ENCODE data around the gene RNF113B.

RNF113B gene

GRCh38 chr13:98214008-98214643, 37.1 kb upstream of the RNF113B start:
- Histone ChIP-seq H2AFZ (ENCODE audit: low read length) (no peak overlapping the region), H3K79me2 (ENCODE audit: insufficient read depth, low read length) (no peaks in the 10 kb centered on the region)

GRCh38 chr13:98213354-98213753, 36.3 kb upstream of the RNF113B start:
- TF ChIP-seq CTCF (IDR thresholded peaks at IDR 0.05; ENCODE audit: low read length) (no peak), EZH2 (IDR thresholded peaks at IDR 0.05; ENCODE audit: borderline replicate concordance, low read length) (no peak)
- Histone ChIP-seq H3K27me3 (ENCODE audit: insufficient read depth, low read length) (peaks cover 4% of the 10 kb centered on the region; the same call in 1 of the 2 replicates), H3K79me2 (ENCODE audit: insufficient read depth, low read length) (no peaks in the 10 kb centered on the region), H3K4me2 (ENCODE audit: low read length) (no peak overlapping the region), H3K36me3 (ENCODE audit: insufficient read depth, low read length) (no peaks in the 10 kb centered on the region), H3K27ac (ENCODE audit: low read depth, low read length, poor library complexity, severe bottlenecking) (no peak overlapping the region), H3K9me2 (ENCODE audit: low read depth, low read length) (no peaks in the 10 kb centered on the region), H3K9ac (ENCODE audit: low read length) (no peak overlapping the region), H3K4me3 (ENCODE audit: low read depth, low read length, poor library complexity, severe bottlenecking) (no peak overlapping the region), H3F3A (ENCODE audit: insufficient read depth, low read length) (no peaks in the 10 kb centered on the region), H3K9me3 (ENCODE audit: low read length) (no peaks in the 10 kb centered on the region), H2AFZ (ENCODE audit: low read length) (no peak overlapping the region), H4K20me1 (ENCODE audit: insufficient read depth, low read length) (no peaks in the 10 kb centered on the region), H3K4me1 (ENCODE audit: insufficient read depth, low read length, severe bottlenecking) (no peaks in the 10 kb centered on the region)

More at GRCh38 chr13:98214008-98214643, 37.1 kb upstream of the RNF113B start:
- Histone ChIP-seq H3K27me3 (ENCODE audit: insufficient read depth, low read length) (peaks cover 4% of the 10 kb centered on the region; the same call in 1 of the 2 replicates), H4K20me1 (ENCODE audit: insufficient read depth, low read length) (no peaks in the 10 kb centered on the region), H3K27ac (ENCODE audit: low read depth, low read length, poor library complexity, severe bottlenecking) (no peak overlapping the region), H3K4me2 (ENCODE audit: low read length) (no peak overlapping the region), H3K9me3 (ENCODE audit: low read length) (no peaks in the 10 kb centered on the region), H3K9ac (ENCODE audit: low read length) (no peak overlapping the region), H3K9me2 (ENCODE audit: low read depth, low read length) (no peaks in the 10 kb centered on the region), H3K4me1 (ENCODE audit: insufficient read depth, low read length, severe bottlenecking) (no peaks in the 10 kb centered on the region), H3K36me3 (ENCODE audit: insufficient read depth, low read length) (no peaks in the 10 kb centered on the region), H3F3A (ENCODE audit: insufficient read depth, low read length) (no peaks in the 10 kb centered on the region), H3K4me3 (ENCODE audit: low read depth, low read length, poor library complexity, severe bottlenecking) (no peak overlapping the region)
- no peak for TF ChIP-seq CTCF (IDR thresholded peaks at IDR 0.05; ENCODE audit: low read length)
- TF ChIP-seq EZH2 (IDR thresholded peaks at IDR 0.05; ENCODE audit: borderline replicate concordance, low read length) = no peak

- H2AFZ ChIP-seq (ENCODE audit: low read length) = no peak overlapping the region
- no peaks in the 10 kb centered on the region for H3K9me2 ChIP-seq (ENCODE audit: low read depth, low read length)
- peaks cover 4% of the 10 kb centered on the region; the same call in 1 of the 2 replicates for H3K27me3 ChIP-seq (ENCODE audit: insufficient read depth, low read length)
- no peaks in the 10 kb centered on the region for H3F3A ChIP-seq (ENCODE audit: insufficient read depth, low read length)
- no peaks in the 10 kb centered on the region for H3K4me1 ChIP-seq (ENCODE audit: insufficient read depth, low read length, severe bottlenecking)
- no peak overlapping the region for H3K9ac ChIP-seq (ENCODE audit: low read length)
- H3K9me3 ChIP-seq (ENCODE audit: low read length) = no peaks in the 10 kb centered on the region
- H3K4me2 ChIP-seq (ENCODE audit: low read length) = no peak overlapping the region
- H3K4me3 ChIP-seq (ENCODE audit: low read depth, low read length, poor library complexity, severe bottlenecking) = no peak overlapping the region
- no peak for TF ChIP-seq EZH2 (IDR thresholded peaks at IDR 0.05; ENCODE audit: borderline replicate concordance, low read length)
- no peak for TF ChIP-seq CTCF (IDR thresholded peaks at IDR 0.05; ENCODE audit: low read length)
- no peaks in the 10 kb centered on the region for H3K36me3 ChIP-seq (ENCODE audit: insufficient read depth, low read length)
- no peaks in the 10 kb centered on the region for H3K79me2 ChIP-seq (ENCODE audit: insufficient read depth, low read length)
- no peak overlapping the region for H3K27ac ChIP-seq (ENCODE audit: low read depth, low read length, poor library complexity, severe bottlenecking)
- H4K20me1 ChIP-seq (ENCODE audit: insufficient read depth, low read length) = no peaks in the 10 kb centered on the region
Observed at GRCh38 chr13:98212763-98213162, 35.7 kb upstream of the RNF113B start.
